NCI-H2196 treated with DMSO at 0.1 percent for 48 hours (cell line): ENCODE measurements around the gene ZSWIM5.
A peak's percentile ranks its signal among the peaks of the same experiment; 100 is the strongest.
"Not testable (repeated sequence)": the region's sequence is repeated elsewhere in the genome, so short reads cannot be mapped to it uniquely, and the experiment has no call there.

ENCODE experiments used
- DNase-seq: peaks from one replicate; lab custom pipeline; 2025; ENCODE audit not compliant: unreplicated experiment; lab: John Stamatoyannopoulos, UW

The ZSWIM5 gene

DNA sequence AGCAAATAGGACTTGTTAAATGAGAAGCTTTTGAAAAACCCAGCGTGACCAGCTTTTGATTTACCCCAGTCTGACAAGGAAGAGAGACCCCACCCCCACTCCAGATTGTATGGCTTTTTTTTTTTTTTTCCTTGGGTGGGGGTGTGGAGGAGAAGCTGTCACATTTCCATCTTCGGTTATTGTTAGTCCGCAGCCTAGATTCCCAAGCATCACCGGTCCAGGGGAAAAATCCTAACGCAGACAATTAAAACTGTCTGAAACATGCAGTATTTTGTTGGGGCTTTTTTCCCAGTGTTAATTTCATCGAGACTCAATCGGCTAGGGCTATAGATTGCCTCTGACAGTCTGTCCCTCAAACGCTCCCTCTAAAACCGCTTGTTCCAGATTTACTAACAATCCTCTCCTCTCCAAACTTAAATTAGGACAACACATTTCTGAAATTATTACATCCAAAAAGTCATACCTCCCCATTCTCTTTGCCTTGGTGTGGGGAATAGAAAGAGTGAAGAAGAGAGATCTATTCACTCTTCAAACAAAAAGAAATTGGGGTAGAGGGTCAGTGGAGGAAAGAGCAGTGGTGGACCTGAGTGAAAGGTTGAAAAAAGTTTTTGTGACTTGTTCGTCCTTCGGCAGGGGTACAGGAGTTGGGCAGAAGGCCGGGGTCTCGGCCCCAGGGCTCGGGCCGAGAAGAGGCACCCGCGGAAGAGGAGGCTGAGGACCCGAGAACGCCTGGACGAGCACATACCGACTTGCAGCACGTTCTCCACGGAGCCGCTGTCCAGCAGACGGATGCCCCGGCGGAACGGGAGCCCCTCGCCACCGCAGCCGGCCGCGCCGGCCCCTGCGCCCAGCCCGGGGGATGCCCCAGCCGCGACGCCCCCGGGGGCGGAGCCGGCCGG lies 1.1 kb downstream of the ZSWIM5 start:
- DNase-seq, result no peak

DNA sequence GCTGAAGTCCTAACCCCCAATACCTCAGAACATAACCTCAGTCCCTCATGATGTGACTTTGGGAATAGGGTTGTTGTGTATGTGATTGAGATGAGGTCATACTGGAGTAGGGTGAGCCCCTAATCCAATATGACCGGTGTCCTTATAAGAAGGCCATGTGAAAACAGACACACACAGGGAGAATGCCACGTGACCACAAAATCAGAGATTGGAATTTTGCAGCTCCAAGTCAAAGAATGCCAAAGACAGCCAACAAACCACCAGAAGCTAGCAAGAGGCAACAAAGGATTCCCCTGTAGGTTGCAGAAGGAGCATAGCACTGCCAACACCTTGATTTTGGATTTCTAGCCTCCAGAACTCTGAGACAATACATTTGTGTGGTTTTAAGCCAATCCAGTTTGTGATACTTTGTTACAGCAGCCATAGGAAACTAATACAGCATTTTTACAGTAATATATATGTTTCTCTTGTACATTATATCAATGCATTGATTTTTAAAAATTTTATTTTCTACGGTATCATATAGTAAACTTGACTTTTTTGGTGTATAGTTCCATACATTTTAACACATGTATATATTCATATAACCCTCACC lies 5.4 kb downstream of the ZSWIM5 start:
- no peak for DNase-seq

DNA sequence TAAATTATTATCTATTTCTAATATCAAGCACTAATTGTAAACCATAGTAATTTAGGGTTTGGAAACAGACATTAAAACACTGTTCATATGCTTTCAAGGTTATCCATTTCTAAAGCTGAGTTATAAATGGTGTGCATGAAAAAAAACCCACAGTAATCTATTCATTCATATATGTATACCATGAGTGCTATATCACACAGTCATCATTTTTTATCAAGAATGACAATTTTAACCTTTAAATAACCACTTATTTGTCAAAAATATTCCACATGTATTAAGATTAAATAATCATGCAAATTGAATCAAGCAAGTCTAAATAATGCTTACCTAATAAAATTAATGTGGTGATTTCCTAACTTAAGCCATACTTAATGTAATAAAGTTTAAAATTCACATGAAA lies 6.0 kb downstream of the ZSWIM5 start:
- DNase-seq, result no peak

DNA sequence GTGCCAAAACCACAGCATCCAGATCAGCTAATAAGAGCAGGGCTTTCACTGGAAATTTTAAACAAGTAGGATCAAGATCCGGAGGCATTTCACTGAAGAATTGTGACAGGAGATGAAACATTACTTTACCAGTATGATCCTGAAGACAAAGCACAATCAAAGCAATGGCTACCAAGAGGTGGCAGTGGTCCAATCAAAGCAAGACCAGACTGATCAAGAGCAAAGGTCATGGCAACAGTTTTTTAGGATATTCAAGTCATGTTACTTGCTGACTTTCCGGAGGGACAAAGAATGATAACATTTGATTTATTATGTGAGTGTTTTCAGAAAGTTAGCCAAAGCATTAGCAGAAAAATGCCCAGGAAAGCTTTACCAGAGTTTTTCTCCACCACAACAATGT lies 8.2 kb downstream of the ZSWIM5 start:
- DNase-seq, result no peak

DNA sequence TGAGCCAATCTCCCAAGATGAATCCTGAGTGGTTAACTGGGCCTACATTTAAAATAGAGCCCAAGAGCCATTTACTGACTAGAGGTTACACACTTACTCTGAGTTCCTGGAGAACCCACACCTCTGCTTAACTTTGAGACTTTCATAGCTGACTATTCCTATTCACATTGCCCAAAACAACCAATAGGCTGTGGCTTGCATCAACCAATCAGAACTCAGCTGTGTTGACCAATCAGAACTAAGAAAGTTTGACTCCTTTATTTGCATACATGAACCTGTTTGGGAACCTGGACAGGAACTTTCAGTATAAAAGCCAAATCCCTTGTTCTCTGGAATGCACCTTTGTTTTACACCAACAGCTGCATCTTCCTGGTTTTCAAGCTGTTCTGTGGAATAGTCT lies 9.5 kb downstream of the ZSWIM5 start:
- no peak for DNase-seq

DNA sequence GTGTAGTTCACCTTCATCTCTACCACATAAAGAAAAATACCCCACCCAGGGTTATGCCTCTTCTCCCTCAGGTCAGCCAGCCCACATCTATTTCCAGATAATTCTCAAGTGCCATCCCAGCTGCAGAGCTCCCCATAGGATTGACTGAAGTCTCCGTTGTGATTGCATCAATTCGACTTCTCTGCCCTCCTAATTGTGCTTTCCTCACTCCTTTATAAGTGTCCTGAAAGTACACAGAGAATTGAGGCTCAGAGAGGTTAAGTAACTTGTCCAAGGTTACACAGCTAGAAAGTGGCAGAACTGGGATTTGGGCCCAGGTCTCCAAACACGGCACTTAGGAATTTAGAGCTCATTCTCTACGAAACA lies 15.0 kb downstream of the ZSWIM5 start:
- DNase-seq, result peak; percentile 59

DNA sequence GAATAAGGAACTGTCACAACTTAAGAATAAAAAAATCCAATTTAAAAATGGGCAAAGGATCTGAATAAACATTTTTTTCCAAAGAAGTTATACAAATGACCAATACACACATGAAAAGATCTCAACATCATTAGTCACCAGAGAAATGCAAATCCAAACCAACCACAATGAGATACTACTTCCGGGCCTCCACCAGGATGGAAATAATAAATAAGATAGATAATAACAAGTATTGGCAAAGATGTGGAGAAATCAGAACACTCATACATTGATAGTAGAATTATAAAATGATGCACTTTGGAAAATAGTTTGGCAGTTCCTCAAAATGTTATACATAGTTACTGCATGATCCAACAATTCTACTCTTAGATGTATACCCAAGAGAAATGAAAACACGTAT lies 18.7 kb downstream of the ZSWIM5 start:
- DNase-seq, result no peak

DNA sequence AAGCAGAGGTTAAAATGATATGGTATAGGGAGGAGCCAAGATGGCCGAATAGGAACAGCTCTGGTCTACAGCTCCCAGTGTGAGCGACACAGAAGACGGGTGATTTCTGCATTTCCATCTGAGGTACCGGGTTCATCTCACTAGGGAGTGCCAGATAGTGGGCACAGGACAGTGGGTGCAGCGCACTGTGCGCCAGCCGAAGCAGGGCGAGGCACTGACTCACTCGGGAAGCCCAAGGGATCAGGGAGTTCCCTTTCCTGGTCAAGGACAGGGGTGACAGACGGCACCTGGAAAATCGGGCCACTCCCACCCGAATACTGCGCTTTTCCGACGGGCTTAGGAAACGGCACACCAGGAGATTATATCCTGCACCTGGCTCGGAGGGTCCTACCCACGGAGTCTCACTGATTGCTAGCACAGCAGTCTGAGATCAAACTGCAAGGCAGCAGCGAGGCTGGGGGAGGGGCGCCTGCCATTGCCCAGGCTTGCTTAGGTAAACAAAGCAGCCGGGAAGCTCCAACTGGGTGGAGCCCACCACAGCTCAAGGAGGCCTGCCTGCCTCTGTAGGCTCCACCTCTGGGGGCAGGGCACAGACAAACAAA lies 26.4 kb downstream of the ZSWIM5 start:
- not testable (repeated sequence) for DNase-seq

DNA sequence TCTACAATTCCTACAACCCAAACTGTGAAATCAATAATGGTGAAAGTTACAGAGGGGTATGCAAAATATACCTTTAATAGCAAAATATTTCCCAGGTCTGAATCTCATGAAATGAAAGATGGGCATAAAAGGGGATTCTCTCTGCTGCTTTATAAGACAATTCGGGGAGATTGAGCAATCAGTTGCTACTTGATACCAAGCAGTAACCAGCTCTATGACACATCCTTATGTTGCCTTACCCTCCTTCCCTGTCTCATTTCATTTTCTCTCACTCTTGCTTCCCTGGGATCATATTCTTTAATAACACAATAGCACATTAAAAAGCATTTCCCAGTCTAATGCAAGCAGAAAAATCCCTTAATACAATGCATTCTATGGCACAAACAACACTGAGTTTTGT lies 29.0 kb downstream of the ZSWIM5 start:
- DNase-seq, result no peak

DNA sequence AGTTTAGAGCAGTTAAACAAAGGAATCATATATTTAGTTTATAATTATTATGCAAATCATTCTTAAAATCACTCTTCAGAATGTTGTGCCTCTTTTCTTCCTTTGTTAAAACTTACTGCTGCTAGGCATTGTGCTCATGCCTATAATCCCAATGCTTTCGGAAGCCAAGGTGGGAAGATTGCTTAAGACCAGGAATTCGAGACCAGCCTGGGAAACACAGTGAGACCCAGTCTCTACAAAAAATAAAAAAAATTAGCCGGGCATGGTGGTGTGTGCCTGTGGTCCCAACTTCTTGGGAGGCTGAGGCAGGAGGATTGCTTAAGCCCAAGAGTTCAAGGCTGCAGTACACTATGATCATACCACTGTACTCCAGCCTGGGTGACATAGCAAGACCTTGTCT lies 33.6 kb downstream of the ZSWIM5 start:
- no peak for DNase-seq

DNA sequence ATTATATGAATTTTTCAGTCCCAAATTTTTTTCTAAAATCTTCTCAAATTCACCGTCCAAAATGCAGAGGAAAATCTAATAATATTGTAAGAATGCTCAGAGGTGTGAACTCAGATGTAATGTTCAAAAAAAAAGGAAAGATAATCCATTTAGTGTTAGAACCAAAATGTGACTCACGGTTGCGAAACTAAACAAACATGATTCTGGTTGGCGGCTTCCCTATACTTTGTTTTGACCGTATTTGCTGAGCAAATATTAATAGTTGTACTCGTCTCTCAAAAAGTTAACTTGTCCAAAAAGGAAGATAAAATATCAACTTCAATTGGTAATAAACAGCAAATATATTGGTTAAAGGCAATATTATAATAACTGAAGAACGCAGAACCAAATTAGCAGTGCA lies 34.4 kb downstream of the ZSWIM5 start:
- peak; percentile 35 for DNase-seq

DNA sequence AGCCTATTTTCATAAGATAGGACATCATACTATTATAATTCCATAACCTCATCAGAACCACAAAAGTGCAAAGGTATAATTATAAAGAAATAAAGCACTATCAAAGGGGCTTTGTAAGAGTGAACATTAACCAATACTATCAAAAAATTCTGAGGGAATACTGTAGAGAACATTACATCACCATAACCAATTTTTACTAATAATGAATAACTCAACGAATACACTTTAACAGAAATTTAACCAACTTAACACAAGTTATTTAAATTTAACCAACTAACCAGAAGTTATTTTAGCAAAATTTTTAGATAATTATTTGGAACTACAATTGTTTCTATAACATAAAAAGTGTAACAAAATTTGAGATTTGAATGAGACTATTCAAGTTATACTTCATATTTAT lies 34.8 kb downstream of the ZSWIM5 start:
- no peak for DNase-seq

DNA sequence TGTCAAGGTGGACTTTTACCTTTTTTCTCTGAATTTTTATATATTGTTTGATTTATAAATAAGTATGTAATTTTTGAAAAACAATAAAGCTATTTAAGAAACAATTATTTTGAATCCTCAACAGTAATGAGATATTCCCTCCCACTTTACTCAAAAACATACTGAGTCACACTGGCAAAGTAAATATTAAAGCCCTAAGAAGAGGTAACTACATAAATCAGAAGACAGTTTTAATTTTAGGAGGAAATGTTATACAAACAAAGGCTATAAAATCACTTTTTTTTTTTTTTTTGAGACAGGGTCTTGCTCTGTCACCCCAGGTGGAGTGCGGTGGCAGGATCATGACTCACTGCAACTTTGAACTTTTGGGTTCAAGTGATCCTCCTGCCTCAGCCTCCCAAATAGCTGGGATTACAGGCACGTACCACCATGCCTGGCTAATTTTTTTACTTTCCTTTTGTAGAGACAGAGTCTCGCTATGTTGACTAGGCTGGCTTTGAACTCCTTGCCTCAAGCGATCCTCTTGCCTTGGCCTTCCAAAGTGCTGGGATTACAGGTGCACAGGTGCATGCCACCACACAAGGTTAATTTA lies 36.2 kb downstream of the ZSWIM5 start:
- DNase-seq, result no peak

DNA sequence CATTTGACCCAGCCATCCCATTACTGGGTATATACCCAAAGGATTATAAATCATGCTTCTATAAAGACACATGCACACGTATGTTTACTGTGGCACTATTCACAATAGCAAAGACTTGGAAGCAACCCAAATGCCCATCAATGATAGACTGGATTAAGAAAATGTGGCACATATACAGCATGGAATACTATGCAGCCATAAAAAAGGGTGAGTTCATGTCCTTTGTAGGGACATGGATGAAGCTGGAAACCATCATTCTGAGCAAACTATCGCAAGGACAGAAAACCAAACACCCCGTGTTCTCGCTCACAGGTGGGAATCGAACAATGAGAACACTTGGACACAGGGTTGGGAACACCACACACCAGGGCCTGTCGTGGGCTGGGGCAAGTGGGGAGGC lies 38.5 kb downstream of the ZSWIM5 start:
- not testable (repeated sequence) for DNase-seq

DNA sequence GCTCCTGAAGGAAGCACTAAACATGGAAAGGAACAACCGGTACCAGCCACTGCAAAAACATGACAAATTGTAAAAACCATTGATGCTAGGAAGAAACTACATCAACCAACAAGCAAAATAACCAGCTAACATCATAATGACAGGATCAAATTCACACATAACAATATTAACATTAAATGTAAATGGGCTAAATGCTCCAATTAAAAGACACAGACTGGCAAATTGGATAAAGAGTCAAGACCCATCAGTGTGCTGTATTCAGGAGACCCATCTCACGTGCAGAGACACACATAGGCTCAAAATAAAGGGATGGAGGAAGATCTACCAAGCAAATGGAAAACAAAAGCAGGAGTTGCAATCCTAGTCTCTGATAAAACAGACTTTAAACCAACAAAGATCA lies 42.1 kb downstream of the ZSWIM5 start:
- DNase-seq, result not testable (repeated sequence)

DNA sequence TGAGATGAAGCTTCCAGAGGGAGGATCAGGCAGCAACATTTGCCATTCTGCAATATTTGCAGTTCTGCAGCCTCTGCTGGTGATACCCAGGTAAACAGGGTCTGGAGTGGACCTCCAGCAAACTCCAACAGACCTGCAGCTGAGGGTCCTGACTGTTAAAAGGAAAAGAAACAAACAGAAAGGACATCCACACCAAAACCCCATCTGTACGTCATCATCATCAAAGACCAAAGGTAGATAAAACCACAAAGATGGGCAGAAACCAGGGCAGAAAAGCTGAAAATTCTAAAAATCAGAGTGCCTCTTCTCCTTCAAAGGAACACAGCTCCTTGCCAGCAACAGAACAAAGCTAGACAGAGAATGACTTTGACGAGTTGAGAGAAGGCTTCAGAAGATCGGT lies 43.3 kb downstream of the ZSWIM5 start:
- not testable (repeated sequence) for DNase-seq

DNA sequence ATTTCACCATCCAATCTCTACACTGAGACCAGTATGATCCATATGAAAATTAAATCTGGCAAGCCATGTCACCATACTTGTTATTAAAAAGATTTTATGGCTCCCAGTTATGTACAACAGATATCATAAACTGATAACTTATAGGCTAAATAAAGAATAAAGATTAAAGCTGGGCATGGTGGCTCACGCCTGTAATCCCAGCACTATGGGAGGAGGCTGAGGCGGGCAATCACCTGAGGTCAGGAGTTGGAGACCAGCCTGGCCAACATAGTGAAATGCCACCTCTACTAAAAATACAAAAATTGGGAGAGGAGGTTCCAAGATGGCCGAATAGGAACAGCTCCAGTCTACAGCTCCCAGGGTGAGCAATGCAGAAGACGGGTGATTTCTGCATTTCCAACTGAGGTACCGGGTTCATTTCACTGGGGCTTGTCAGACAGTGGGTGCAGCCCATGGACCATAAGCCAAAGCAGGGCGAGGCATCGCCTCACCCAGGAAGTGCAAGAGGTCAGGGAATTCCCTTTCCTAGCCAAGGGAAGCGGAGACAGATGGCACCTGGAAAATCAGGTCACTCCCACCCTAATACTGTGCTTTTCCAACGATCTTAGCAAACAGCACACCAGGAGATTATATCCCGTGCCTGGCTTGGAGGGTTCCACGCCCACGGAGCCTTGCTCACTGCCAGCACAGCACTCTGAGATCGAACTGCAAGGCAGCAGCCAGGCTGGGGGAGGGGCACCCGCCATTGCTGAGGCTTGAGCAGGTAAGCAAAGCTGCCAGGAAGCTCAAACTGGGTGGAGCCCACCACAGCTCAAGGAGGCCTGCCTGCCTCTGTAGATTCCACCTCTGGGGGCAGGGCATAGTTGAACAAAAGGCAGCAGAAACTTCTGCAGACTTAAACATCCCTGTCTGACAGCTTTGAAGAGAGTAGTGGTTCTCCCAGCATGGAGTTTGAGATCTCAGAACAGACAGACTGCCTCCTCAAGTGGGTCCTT lies 44.1 kb downstream of the ZSWIM5 start:
- not testable (repeated sequence) for DNase-seq

DNA sequence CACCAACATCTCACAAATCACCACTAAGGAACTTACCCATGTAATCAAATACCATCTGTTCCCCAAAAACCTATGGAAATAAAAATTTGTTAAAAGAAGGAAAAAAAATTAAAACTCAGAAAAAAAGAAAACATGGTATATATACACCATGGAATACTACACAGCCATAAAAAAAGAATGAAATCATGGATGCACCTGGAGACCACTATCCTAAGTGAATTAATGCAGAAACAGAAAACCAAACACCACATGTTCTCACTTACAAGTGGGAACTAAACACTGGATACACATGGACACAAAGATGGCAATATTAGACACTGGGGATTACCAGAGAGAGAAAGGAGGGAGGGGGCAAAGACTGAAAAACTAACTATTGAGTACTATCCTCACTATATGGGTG lies 50.4 kb downstream of the ZSWIM5 start:
- no peak for DNase-seq

DNA sequence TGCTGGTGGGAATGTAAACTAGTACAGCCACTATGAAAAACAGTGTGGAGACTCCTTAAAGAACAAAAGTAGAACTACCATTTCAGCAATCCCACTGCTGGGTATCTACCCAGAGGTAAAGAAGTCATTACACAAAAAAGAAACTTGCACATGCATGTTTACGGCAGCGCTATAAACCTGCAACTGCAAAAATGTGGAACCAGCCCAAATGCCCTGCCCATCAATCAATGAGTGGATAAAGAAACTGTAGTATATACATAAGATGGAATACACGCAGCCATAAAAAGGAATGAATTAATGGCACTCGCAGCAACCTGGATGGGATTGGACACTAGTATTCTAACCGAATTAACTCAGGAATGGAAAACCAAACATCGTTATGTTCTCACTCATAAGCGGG lies 51.0 kb downstream of the ZSWIM5 start:
- DNase-seq, result no peak

DNA sequence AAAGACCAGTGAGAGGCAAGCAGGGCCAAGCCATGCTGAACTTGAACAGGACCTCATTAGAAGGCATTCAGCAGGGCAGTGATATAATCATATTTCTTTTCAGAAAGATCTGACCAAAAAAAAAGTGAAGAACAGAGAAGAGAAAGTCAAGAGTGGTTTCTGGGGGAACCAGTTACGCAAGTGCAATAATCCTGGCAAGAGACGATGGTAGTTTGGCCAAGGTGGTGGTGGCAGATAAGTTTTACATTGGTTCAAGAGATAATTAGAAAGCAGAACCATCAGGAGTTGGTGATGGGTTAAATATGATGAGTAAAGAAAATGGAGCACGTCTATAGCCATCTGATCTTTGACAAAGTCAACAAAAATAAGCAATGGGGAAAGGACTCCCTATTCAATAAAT lies 54.3 kb downstream of the ZSWIM5 start:
- DNase-seq, result no peak
